ENCODE results near the gene ADAMTSL5. TPM values are rescaled to one million over a fixed set of nuclear protein-coding genes. Genes with fewer than 3 reads are reported as not detected.
A peak's percentile ranks its signal among the peaks of the same experiment; 100 is the strongest.
"Not testable (repeated sequence)": the region's sequence is repeated elsewhere in the genome, so short reads cannot be mapped to it uniquely, and the experiment has no call there.

ADAMTSL5 gene
- total RNA-seq, 4 donors from 2014 or later: 13.5 to 20.8 (median 18.8) TPM

DNA sequence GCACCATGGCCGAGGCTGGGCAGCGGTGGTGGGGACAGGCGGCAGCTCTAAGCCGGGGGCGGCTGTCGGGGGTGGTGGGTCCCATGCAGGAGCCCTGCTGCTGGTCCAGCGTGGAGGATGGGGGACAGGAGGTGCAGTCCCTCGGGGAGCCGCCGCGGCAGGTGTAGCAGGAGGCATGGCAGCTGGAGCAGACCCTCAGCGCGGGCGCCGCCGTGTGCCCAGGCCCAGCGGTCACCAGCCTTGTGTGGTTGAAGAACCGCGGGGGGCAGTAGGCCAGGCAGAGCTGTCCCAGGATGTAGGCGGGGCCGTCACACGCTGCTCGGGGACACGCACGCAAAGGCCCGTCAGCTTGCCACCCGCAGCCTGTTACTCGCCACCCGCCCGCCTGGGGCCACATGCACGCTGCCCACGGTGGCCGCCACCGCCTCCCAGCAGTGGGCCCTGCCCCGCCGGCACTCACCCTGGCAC is 30.9 kb downstream of the ADAMTSL5 start:
- Histone ChIP-seq H3K27me3 (no peaks in the 10 kb centered on the region), H3K4me1 (peaks cover 10 to 29% (median 15%) of the 10 kb centered on the region in 3 donors), H3K9me3 (no peaks in the 10 kb centered on the region), H3K27ac (no peak overlapping the region), H3K36me3 (peaks cover 0 to 4% (median 0%) of the 10 kb centered on the region in 3 donors), H3K4me3 (no peak overlapping the region)
- intact Hi-C loops (cut with DNase I): no loop called here
- TF ChIP-seq POLR2A (IDR thresholded peaks at IDR 0.05): no peak
- TF ChIP-seq CTCF (IDR thresholded peaks at IDR 0.05): no peak
- DNase-seq: no peak
- WGBS, 2 donors: 76 to 84% methylated on average over 7 to 17 of the region's 36 CpGs

DNA sequence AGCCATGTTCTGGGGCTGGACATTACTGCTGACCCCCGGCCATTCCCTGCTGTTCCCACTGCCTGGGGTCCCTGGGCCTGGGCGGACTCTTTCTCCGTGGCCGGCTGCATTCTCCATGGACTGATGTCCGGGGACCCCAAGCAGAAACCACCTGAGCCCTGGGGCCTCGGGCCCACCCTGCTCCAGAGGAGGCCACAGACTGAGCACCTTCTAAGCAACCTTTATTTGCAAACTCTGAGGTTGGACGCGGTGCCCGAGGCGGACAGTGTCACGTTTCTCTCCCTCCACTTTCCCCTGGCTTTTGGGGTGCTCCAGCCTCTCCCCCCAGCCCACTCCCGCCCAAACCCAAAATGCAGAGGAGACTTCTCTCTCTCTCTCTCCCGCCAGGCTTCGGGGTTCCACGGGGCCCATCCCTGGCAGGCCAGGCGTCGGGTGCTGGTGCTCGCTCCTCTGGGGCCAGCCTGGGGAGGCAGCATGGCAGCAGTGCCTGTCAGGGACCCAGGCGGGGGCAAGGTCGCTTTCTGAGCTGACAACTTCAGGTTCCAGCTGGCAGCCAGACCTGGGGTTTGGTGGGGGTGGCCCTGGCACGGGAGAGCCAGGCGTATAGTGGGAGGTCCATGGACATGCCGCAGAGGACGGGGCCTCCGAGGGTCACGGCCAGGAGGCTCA is 31.5 kb downstream of the ADAMTSL5 start:
- H3K4me3 ChIP-seq: no peak overlapping the region
- H3K36me3 ChIP-seq: peaks cover 0 to 9% (median 0%) of the 10 kb centered on the region in 3 donors
- H3K4me1 ChIP-seq: peaks cover 10 to 35% (median 15%) of the 10 kb centered on the region in 3 donors
- H3K27ac ChIP-seq: no peak overlapping the region
- intact Hi-C loops (cut with DNase I): no loop called here
- no peak for TF ChIP-seq POLR2A (IDR thresholded peaks at IDR 0.05)
- no peak for TF ChIP-seq CTCF (IDR thresholded peaks at IDR 0.05)
- 83 to 86% methylated on average over 8 to 11 of the region's 26 CpGs for WGBS, 2 donors
- no peak for DNase-seq
- no peaks in the 10 kb centered on the region for H3K27me3 ChIP-seq
- H3K9me3 ChIP-seq: no peaks in the 10 kb centered on the region

GRCh38 chr19:1478934-1479707 is 33.7 kb downstream of the ADAMTSL5 start, which contains the start of gene C19orf25:
Gene C19orf25, minus strand, starts transcription at chr19:1479215. Its CDS starts 312 bp downstream, at chr19:1478903.
- peak; percentile 56 for DNase-seq
- H3K4me1 ChIP-seq: peaks cover 10 to 37% (median 15%) of the 10 kb centered on the region in 3 donors
- H3K4me3 ChIP-seq: peak within 1 kb of the TSS; percentile 54 to 99 (median 94)
- TF ChIP-seq POLR2A (IDR thresholded peaks at IDR 0.05) (peak in 3 of 4 donors; percentile 39 to 74 (median 44)), CTCF (IDR thresholded peaks at IDR 0.05) (peak in 2 of 6 experiments; percentile 3 to 28)
- H3K9me3 ChIP-seq: no peaks in the 10 kb centered on the region
- intact Hi-C loops (cut with DNase I): no loop called here
- H3K27ac ChIP-seq: peak within 1 kb of the TSS; percentile 78 to 92 (median 87)
- H3K27me3 ChIP-seq: peaks cover 0 to 9% (median 0%) of the 10 kb centered on the region in 4 donors
- 4 to 8% methylated on average over 5 to 6 of the region's 71 CpGs for WGBS, 2 donors
- peaks cover 0 to 31% (median 0%) of the 10 kb centered on the region in 3 donors for H3K36me3 ChIP-seq

- peak overlapping the region in 1 of 4 donors; percentile 4 for H3K27ac ChIP-seq
- intact Hi-C loops (cut with DNase I): not testable (repeated sequence)
- 61 to 88% methylated on average over 8 to 9 of the region's 9 CpGs for WGBS, 2 donors
These were observed 35.8 kb downstream of the ADAMTSL5 start for GRCh38 chr19:1477056-1477455.

GRCh38 chr19:1475751-1476437 is 36.9 kb downstream of the ADAMTSL5 start:
- H3K27ac ChIP-seq: no peak overlapping the region
- intact Hi-C loops (cut with DNase I): no loop called here
- H3K4me3 ChIP-seq: no peak overlapping the region
- TF ChIP-seq CTCF (IDR thresholded peaks at IDR 0.05): no peak
- TF ChIP-seq POLR2A (IDR thresholded peaks at IDR 0.05): no peak
- WGBS, 2 donors: 91% methylated on average over 11 of the region's 31 CpGs; no CpG with 5 or more reads in 1 of the 2 donors
- peaks cover 0 to 42% (median 19%) of the 10 kb centered on the region in 4 donors for H3K27me3 ChIP-seq
- peaks cover 21 to 60% (median 23%) of the 10 kb centered on the region in 3 donors for H3K4me1 ChIP-seq
- DNase-seq: no peak
- H3K36me3 ChIP-seq: peaks cover 0 to 31% (median 0%) of the 10 kb centered on the region in 3 donors
- H3K9me3 ChIP-seq: no peaks in the 10 kb centered on the region

More at GRCh38 chr19:1477056-1477455, 35.8 kb downstream of the ADAMTSL5 start:
- not testable (repeated sequence) for DNase-seq, H3K4me3 ChIP-seq, H3K9me3 ChIP-seq
- peaks cover 10 to 48% (median 15%) of the 10 kb centered on the region in 3 donors for H3K4me1 ChIP-seq
- peaks cover 0 to 30% (median 9%) of the 10 kb centered on the region in 4 donors for H3K27me3 ChIP-seq
- peaks cover 0 to 31% (median 0%) of the 10 kb centered on the region in 3 donors for H3K36me3 ChIP-seq

All from esophagus squamous epithelium (tissue), 5 donors.